Subcutaneous abdominal adipose tissue (tissue), 5 donors: ENCODE data around the gene CFAP61.
"Not testable (repeated sequence)": the region's sequence is repeated elsewhere in the genome, so short reads cannot be mapped to it uniquely, and the experiment has no call there.

ENCODE experiments used
- H3K27ac ChIP-seq: one replicate; pipeline ENCODE4 v1.7.0; 2013; ENCODE audit warnings: low read depth, mild to moderate bottlenecking, inconsistent platforms, low read length, moderate library complexity
- H3K27me3 ChIP-seq, 5 donors: one replicate each; pipeline ENCODE4 v1.7.0; 2013; ENCODE audit warnings: low read length in 5 of 5, inconsistent platforms in 1 of 5; ENCODE audit not compliant: control insufficient read depth in 5 of 5, insufficient read depth in 4 of 5
- H3K36me3 ChIP-seq, 5 donors: one replicate each; pipeline ENCODE4 v1.7.0; 2013; ENCODE audit warnings: low read length in 5 of 5; ENCODE audit not compliant: control insufficient read depth in 5 of 5, insufficient read depth in 5 of 5
- H3K4me1 ChIP-seq, 5 donors: one replicate each; pipeline ENCODE4 v1.7.0; 2013; ENCODE audit warnings: low read length in 5 of 5, mild to moderate bottlenecking in 3 of 5, moderate library complexity in 1 of 5; ENCODE audit not compliant: control insufficient read depth in 5 of 5, insufficient read depth in 5 of 5
- H3K4me3 ChIP-seq, 5 donors: one replicate each; pipeline ENCODE4 v1.7.0; 2013; ENCODE audit warnings: low read length in 5 of 5, low read depth in 1 of 5
- H3K9ac ChIP-seq, 5 donors: one replicate each; pipeline ENCODE4 v1.7.0; 2013; ENCODE audit warnings: low read length in 5 of 5, mild to moderate bottlenecking in 4 of 5, moderate library complexity in 3 of 5
- H3K9me3 ChIP-seq, 5 donors: one replicate each; pipeline ENCODE4 v1.7.0; 2013; ENCODE audit warnings: low read length in 5 of 5; ENCODE audit not compliant: control insufficient read depth in 5 of 5
- donor health status: healthy.
- donor health status: healthy.
- donor health status: healthy.
- donor health status: healthy.
- donor health status: healthy.

Gene CFAP61

GRCh38 chr20:20211274-20211987, 159.1 kb downstream of the CFAP61 start:
- no peak overlapping the region for H3K4me3 ChIP-seq
- H3K27ac ChIP-seq = no peak overlapping the region
- H3K4me1 ChIP-seq = no peaks in the 10 kb centered on the region
- peaks cover 2 to 14% (median 3%) of the 10 kb centered on the region in 5 donors for H3K27me3 ChIP-seq
- no peak overlapping the region for H3K9ac ChIP-seq
- H3K9me3 ChIP-seq = no peaks in the 10 kb centered on the region
- no peaks in the 10 kb centered on the region for H3K36me3 ChIP-seq

DNA sequence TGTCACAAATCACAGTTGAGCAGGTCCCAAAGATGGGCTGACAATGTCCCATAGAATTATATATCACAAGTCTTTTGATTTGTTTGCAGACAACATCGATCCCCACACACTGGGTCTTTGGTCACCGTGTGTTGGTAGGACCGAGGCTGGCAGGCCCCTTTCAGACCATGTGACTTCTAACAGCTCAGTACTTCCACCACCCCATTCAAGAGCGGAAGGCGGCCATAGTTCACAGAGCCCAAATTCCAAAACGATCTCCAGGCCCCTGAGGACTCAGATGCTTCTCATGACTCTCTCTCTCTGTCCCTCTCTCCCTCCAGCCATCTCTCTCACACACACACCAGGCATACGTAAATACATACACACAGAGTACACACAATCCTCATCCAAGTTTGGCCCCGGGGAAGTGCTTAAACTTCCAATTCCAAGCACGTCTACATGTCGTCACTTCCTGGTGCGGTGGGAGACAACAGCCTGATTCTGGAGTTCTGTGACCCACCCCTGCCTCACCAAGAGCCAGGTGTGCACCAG, 159.7 kb downstream of the CFAP61 start:
- Histone ChIP-seq H3K27ac (no peak overlapping the region), H3K9me3 (no peaks in the 10 kb centered on the region), H3K9ac (no peak overlapping the region), H3K4me3 (no peak overlapping the region), H3K27me3 (peaks cover 2 to 14% (median 3%) of the 10 kb centered on the region in 5 donors), H3K36me3 (no peaks in the 10 kb centered on the region), H3K4me1 (no peaks in the 10 kb centered on the region)

- H3K4me3 ChIP-seq = no peak overlapping the region
- no peaks in the 10 kb centered on the region for H3K9me3 ChIP-seq
- no peak overlapping the region for H3K27ac ChIP-seq
- no peaks in the 10 kb centered on the region for H3K36me3 ChIP-seq
- H3K27me3 ChIP-seq = peaks cover 0 to 13% (median 3%) of the 10 kb centered on the region in 5 donors
- no peak overlapping the region for H3K9ac ChIP-seq
- H3K4me1 ChIP-seq = no peaks in the 10 kb centered on the region
Measured at GRCh38 chr20:20212675-20213096, 160.4 kb downstream of the CFAP61 start.

- Histone ChIP-seq H3K4me3 (no peak overlapping the region), H3K27ac (no peak overlapping the region), H3K9me3 (peaks cover 0 to 4% (median 0%) of the 10 kb centered on the region in 5 donors), H3K27me3 (peaks cover 0 to 9% (median 3%) of the 10 kb centered on the region in 5 donors), H3K36me3 (no peaks in the 10 kb centered on the region), H3K4me1 (no peaks in the 10 kb centered on the region), H3K9ac (no peak overlapping the region)
Measured at GRCh38 chr20:20213526-20214121, 161.3 kb downstream of the CFAP61 start.

DNA sequence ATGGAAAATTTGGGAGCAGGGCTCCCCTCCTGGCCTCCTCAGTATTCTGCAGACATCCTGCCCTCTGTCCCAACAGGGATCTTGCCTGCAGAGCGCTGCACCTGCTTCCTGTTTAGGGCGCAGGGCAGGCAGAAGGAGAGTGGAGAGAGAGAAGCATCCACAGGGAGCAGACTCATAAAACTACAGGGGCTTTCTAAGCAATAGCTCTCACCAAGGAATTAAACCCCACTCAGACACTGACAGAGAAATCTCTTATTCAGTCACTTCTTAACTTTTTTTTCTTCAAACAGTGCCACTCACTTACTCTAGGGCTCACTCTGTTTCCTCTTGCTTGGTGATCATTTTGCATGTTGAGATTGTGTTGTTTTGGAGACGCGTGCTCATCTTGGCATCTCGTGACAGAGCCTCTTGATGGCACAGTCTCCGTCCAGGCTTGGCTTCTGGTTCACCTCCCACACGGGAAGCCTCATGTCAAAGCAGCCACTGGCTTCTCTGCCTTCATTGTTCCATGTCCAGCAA, 162.5 kb downstream of the CFAP61 start:
- H3K9ac ChIP-seq = no peak overlapping the region
- H3K27me3 ChIP-seq = peaks cover 0 to 9% (median 3%) of the 10 kb centered on the region in 5 donors
- H3K27ac ChIP-seq = no peak overlapping the region

GRCh38 chr20:20215976-20216727, 163.8 kb downstream of the CFAP61 start:
- H3K4me3 ChIP-seq = no peak overlapping the region
- no peak overlapping the region for H3K27ac ChIP-seq
- no peak overlapping the region for H3K9ac ChIP-seq

More for the DNA sequence above, 162.5 kb downstream of the CFAP61 start:
- H3K9me3 ChIP-seq = peaks cover 0 to 7% (median 0%) of the 10 kb centered on the region in 5 donors
- no peaks in the 10 kb centered on the region for H3K36me3 ChIP-seq
- no peaks in the 10 kb centered on the region for H3K4me1 ChIP-seq
- no peak overlapping the region for H3K4me3 ChIP-seq

GRCh38 chr20:20216941-20217340, 164.6 kb downstream of the CFAP61 start:
- Histone ChIP-seq H3K4me3 (no peak overlapping the region), H3K9me3 (peaks cover 0 to 7% (median 0%) of the 10 kb centered on the region in 5 donors), H3K27ac (no peak overlapping the region), H3K36me3 (no peaks in the 10 kb centered on the region), H3K27me3 (peaks cover 0 to 9% (median 3%) of the 10 kb centered on the region in 5 donors), H3K9ac (no peak overlapping the region), H3K4me1 (no peaks in the 10 kb centered on the region)

More at GRCh38 chr20:20215976-20216727, 163.8 kb downstream of the CFAP61 start:
- Histone ChIP-seq H3K9me3 (peaks cover 0 to 7% (median 0%) of the 10 kb centered on the region in 5 donors), H3K4me1 (no peaks in the 10 kb centered on the region), H3K36me3 (no peaks in the 10 kb centered on the region), H3K27me3 (peaks cover 0 to 9% (median 3%) of the 10 kb centered on the region in 5 donors)

- Histone ChIP-seq H3K27me3 (peaks cover 0 to 9% (median 2%) of the 10 kb centered on the region in 5 donors), H3K4me1 (no peaks in the 10 kb centered on the region), H3K27ac (no peak overlapping the region), H3K9me3 (peaks cover 0 to 7% (median 0%) of the 10 kb centered on the region in 5 donors), H3K4me3 (no peak overlapping the region), H3K9ac (no peak overlapping the region), H3K36me3 (no peaks in the 10 kb centered on the region)
Measured at GRCh38 chr20:20217621-20218020, 165.3 kb downstream of the CFAP61 start.

DNA sequence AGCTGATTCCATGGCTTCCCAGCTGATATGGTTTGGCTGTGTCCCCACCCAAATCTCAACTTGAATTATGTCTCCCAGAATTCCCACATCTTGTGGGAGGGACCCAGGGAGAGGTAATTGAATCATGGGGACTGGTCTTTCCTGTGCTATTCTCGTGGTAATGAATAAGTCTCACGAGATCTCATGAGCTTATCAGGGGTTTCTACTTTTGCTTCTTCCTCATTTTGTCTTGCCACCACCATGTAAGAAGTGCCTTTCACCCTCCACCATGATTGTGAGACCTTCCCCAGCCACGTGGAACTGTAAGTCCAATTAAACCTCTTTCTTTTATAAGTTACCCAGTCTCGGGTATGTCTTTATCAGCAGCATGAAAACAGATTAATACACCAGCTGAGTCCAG, 165.8 kb downstream of the CFAP61 start:
- H3K4me1 ChIP-seq, H3K4me3 ChIP-seq, H3K27me3 ChIP-seq, H3K9me3 ChIP-seq, H3K36me3 ChIP-seq, H3K27ac ChIP-seq, H3K9ac ChIP-seq: not testable (repeated sequence)
